Cerebellar cortex (tissue), 1 donor: ENCODE results near the gene NET1.

Experiments
- DNase-seq: peaks from one replicate; pipeline ENCODE4 v3.0.0-alpha.2; 2015; ENCODE audit warnings: low spot score

NET1 gene

DNA sequence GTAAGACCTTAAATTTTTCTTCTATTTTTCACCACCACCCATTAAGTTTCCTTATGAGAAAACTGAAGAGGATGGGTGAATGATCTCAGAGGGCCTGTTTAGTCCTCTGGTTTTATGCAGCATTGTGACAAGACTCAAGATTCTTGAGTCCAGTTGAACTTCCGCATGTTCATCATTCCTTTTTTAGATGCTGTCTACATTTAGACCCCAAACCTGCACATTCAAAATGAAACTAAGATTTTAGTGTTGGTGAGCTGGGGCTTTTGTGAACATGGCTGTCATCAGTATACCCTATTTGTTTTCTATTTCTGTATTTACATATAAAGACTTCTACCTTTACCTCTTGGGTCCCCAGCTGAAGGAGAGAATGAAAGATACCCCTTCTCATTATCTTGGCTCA is 31.1 kb downstream of the NET1 start:
- DNase-seq: no peak

DNA sequence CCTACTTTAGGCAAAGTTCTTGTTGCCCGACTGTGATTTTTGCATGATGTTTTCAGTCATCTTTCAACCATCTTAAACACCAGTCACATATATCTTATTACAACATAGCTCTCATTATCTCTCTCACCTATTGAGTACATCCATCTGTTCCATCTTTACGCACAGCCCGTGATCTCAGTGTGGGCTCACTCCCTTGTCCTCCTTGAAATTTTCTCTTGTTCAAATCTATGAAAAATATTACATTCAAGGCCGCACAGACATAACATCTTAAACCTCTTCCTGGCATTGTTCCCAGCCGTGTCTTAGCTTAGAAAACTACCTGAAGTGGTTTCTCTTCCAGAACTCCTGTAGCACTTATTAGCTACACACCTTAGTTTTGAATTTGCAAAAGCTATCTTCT is 32.6 kb downstream of the NET1 start:
- no peak for DNase-seq

DNA sequence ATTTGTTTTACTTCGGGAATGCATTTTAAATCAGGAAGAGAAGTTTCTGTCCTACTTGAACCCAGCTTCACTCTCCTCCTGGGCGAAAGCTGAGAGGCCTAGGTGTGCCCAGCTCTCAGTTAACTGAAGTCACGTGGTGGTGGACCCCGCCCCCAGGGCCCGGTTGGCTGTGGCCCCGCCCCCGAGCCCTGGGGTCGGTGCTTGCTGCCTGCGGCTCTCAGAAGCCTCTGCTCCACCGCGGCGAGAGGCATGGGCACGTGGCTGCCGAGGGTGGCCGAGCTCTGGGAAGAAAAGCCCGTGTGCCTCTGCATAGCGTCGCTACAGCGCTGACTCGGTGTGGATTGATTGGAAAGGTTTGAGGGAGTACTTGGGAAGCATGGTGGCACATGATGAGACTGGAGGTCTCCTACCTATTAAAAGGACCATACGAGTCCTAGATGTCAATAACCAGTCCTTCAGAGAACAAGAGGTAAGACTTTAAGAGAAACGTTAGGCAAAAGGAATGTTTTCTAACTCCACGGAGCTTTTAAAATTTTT is 34.1 kb downstream of the NET1 start:
- DNase-seq: peak; percentile 61

- no peak for DNase-seq
Observed at GRCh38 chr10:5447056-5447455, 34.7 kb downstream of the NET1 start.

- DNase-seq: no peak
Observed at GRCh38 chr10:5447611-5448071, 35.3 kb downstream of the NET1 start.

GRCh38 chr10:5448333-5449001 is 36.1 kb downstream of the NET1 start:
- no peak for DNase-seq

DNA sequence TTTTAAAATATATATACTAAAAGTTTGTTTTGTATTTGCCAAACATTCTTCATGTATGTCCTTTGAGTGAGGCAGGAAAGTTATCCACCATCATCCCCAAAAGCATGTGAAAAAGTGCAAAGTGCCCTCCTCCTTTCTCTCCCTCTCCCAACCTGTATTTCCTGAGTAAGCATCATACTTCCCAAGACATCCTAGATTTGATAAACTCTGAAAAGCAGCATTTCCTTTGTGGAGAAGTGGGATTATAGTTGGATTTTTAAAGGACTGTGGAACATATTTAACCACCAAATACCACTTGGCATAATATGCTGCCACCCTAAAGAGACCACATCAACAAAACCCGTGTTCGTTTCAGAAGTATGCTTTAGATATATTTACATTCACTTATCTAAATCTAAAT is 36.9 kb downstream of the NET1 start:
- no peak for DNase-seq

DNA sequence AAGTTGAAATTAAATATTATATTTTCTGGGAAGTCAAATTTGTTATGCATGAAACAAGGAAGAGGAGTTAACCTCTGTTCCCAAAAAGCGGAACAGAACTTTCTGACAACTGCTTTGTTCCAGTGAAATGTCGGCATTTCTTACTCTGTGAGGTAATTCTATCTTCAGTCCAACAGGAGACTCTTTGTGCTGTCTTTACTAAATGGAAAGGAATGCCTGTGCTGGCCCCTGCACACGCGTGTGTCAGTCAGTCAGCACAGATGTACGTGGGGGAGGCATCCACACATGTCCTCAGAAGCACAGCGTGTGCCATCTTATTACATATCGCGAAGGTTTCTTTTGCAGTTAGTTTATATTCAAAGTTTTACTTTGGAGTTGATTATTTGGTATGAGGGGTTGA is 37.5 kb downstream of the NET1 start:
- DNase-seq: no peak

DNA sequence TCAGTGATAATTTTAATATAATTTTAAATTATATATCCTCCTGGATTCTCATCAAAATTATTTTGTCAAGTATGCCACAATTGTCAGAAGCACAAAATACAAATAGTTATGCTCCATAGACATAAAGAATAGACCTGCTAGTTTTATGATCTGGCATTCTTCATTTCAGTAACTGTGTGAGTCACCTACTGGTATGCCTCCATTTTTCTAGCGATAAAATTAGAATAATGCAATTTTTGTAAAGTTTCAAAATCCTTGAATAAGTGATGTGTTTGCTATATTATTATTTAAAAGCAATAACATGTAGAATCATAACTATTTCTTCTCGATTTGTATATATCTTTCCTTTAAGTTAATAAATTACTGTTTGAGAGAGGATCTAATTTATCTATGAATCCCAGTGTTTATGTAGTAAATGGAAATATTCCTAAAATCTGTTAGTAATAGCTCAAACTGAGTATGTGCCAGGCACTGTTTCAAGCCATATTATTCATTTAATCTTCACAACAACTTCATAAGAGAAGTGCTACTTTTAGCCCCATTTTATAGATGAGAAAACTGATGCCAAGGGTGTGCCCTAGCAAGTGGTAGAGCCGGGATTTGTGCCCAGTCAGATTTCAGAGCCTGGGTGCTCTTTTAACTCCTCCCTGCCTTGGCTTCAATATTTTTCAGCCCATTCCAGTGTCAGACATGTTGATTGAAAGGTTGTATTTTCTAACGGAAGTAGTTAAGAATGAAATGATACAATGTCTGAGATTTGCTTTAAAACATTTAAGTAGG is 38.4 kb downstream of the NET1 start:
- DNase-seq: no peak

DNA sequence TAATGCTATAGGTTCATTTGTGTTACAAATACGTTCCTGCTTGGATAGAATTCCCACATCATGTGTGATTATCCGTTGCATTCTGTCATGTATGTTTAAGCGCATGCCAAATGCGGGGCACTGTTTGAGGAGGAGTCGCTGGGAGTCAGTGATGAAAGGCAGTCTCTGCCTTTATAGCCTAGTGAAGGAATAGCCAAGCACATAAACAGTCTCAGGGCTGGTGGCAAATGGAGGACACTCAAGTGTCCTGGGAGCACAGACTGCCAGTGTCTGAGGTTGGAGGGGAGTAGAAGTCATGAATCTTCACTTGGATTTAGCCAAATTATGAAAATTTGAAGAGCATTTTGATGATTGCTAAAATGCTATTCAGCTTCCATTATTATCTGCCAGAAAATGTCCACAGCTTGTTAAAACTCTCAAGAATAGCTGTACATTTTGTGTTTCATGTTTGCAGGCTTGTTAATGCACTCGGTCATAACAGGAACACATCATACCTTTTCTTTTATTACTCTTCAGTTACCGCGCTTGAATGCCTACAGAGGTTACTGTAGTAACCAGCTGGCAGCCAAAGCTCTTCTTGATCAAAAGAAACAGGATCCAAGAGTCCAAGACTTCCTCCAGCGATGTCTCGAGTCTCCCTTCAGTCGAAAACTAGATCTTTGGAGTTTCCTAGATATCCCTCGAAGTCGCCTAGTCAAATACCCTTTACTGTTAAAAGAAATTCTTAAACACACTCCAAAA is 41.6 kb downstream of the NET1 start:
- no peak for DNase-seq

GRCh38 chr10:5456563-5456962 is 44.2 kb downstream of the NET1 start:
- DNase-seq: no peak

GRCh38 chr10:5457741-5458140 is 45.4 kb downstream of the NET1 start:
- no peak for DNase-seq

GRCh38 chr10:5458425-5458824 is 46.1 kb downstream of the NET1 start:
- DNase-seq: no peak

DNA sequence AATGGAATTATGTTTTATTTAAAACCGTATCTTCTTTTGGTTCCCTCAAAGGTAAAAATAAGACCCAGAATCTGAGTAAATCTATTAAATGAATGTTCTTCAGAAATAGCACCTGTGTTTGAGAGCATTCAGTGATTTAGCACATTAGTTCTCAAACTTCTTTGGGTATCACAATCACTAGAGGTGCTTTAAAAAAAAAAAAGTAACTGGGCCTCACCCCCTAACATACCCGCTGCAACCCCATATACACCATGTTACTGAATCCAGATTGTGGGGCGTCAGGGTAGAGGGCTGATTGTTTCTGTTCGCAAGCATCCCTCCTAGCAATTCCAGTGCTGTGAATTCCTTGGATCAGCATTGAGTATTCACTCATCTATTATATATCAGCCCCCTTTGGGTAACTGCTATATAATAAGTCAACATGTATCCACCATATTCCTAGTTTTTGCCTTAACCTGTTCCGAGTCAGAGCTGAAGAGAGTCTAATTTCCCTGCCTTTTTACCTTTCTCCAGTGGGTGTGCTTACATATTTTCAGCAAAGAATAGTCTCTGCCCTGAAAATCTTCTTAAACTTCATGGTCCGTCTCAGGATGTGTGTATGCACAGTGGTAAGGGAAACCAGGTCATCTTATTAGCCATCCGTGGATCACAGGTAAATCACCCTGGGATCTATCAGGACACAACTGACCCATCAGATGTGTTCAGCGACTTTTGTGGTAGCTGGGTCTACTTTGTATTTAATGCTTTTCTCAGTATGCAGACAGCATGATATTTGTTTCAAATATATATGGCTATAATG is 46.8 kb downstream of the NET1 start:
- DNase-seq: no peak

DNA sequence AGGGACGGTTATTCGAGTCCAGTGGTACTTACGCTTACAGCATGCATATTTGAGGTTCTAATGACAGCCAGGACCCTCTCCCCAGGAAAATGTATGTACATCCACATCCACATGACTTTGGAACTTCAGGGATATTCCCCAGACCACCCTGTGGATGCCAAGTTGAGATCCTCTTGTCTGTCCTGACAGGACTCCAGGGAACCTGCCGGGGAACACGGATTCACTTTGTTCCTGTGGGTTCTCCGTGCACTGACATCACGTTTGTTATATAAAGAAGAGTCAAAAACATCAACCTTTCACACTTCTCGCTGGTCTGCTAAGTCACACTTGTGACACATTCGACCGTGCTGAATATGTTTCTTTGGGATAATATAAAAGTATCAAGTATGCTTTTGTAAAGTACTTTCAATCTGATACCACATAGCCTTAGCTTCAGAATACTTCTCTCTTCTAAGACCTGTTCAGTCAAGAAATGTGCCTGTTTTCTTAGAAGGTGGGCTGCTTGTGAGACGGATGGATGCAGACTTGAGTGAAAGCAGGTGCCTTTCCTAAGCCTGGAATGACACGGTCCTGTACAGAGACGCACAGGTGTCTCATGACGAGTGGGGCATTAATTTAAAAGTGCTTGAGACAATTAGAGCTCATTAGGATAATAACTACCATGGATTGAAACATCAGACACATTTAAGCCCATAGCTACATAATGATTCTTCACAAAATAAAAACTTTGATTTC is 48.3 kb downstream of the NET1 start:
- no peak for DNase-seq

GRCh38 chr10:5461203-5461588 is 48.8 kb downstream of the NET1 start:
- DNase-seq: no peak

GRCh38 chr10:5461914-5462840 is 49.8 kb downstream of the NET1 start:
- no peak for DNase-seq

GRCh38 chr10:5462841-5463293 is 50.5 kb downstream of the NET1 start:
- DNase-seq: no peak

GRCh38 chr10:5464546-5464945 is 52.2 kb downstream of the NET1 start:
- no peak for DNase-seq

GRCh38 chr10:5465976-5466450 is 53.7 kb downstream of the NET1 start:
- no peak for DNase-seq
